Measurements from ENCODE around the gene MAJIN.

DNA sequence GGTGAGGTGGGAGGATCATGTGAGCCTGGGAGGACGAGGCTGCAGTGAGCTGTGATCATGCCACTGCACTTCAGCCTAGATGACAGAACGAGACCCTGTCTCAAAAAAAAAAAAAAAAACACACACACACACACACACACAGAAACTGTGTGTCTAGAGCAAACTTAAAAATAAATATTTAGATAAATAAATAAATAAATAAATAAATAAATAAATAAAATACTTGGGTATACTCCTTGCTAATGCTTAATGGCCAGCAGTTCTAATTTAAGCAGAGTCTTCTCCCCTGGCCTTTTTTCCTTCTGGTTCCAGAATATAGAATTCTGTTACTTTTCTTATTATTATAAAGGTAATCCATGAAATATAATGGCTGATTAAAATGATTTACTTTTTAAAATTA, 37.0 kb upstream of the MAJIN start:
- TF ChIP-seq, protein P1, sequence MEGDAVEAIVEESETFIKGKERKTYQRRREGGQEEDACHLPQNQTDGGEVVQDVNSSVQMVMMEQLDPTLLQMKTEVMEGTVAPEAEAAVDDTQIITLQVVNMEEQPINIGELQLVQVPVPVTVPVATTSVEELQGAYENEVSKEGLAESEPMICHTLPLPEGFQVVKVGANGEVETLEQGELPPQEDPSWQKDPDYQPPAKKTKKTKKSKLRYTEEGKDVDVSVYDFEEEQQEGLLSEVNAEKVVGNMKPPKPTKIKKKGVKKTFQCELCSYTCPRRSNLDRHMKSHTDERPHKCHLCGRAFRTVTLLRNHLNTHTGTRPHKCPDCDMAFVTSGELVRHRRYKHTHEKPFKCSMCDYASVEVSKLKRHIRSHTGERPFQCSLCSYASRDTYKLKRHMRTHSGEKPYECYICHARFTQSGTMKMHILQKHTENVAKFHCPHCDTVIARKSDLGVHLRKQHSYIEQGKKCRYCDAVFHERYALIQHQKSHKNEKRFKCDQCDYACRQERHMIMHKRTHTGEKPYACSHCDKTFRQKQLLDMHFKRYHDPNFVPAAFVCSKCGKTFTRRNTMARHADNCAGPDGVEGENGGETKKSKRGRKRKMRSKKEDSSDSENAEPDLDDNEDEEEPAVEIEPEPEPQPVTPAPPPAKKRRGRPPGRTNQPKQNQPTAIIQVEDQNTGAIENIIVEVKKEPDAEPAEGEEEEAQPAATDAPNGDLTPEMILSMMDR (IDR thresholded peaks at IDR 0.05), result no peak
- no peak for TF ChIP-seq POLR2A (IDR thresholded peaks at IDR 0.05)
